GM12874 (cell line): ENCODE measurements around the gene ARAF.

Experiments used
- TF ChIP-seq, protein P1 (sequence below): IDR thresholded peaks from 2 replicates; pipeline ENCODE4 v1.5.1; 2011; ENCODE audit warnings: low read depth, mild to moderate bottlenecking, control low read depth, low read length, moderate library complexity; ENCODE audit not compliant: insufficient read depth

ARAF gene

GRCh38 chrX:47595716-47596251, 34.8 kb downstream of the ARAF start:
- TF ChIP-seq, protein P1, sequence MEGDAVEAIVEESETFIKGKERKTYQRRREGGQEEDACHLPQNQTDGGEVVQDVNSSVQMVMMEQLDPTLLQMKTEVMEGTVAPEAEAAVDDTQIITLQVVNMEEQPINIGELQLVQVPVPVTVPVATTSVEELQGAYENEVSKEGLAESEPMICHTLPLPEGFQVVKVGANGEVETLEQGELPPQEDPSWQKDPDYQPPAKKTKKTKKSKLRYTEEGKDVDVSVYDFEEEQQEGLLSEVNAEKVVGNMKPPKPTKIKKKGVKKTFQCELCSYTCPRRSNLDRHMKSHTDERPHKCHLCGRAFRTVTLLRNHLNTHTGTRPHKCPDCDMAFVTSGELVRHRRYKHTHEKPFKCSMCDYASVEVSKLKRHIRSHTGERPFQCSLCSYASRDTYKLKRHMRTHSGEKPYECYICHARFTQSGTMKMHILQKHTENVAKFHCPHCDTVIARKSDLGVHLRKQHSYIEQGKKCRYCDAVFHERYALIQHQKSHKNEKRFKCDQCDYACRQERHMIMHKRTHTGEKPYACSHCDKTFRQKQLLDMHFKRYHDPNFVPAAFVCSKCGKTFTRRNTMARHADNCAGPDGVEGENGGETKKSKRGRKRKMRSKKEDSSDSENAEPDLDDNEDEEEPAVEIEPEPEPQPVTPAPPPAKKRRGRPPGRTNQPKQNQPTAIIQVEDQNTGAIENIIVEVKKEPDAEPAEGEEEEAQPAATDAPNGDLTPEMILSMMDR: no peak

DNA sequence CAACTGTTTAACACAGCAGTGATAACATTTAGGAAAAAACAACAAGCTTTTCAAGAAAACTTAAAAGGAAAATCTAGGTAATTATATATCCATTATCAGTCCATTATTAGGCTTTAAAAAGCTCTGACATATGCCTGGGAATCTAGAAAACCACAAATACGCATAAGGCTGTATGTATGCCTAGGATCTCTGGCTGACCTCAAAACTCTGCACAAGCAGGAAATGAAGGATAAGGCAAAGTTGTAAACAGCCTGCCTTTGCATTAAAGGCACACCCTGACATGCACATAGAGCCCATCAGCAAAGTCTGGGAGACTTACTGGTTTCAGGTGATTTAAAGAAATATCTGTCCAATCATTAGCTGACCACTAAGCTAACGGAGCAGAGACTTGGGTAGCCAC, 35.3 kb downstream of the ARAF start:
- TF ChIP-seq, protein P1: no peak

- TF ChIP-seq, protein P1: no peak
These were observed 36.2 kb downstream of the ARAF start for GRCh38 chrX:47597222-47597621.

DNA sequence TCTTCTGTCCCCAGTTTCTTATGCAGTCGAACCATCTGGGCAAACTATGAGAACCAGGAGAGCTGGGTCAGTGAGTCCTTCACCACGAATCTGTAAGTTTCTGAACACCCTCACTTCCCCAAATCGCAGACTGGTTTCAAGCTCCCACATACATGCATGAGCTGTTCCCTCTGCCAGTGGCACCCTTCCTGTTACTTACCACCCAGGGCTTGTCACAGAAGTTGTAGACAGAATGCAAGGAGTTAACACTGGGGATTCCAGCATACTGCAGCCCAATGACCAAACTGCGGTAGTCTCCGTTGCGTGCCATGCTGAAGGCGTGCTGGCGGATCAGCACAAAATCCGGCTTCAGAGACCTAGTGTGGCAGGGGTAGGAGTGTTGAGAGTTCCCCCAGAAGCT, 44.0 kb downstream of the ARAF start:
- TF ChIP-seq, protein P1: no peak

DNA sequence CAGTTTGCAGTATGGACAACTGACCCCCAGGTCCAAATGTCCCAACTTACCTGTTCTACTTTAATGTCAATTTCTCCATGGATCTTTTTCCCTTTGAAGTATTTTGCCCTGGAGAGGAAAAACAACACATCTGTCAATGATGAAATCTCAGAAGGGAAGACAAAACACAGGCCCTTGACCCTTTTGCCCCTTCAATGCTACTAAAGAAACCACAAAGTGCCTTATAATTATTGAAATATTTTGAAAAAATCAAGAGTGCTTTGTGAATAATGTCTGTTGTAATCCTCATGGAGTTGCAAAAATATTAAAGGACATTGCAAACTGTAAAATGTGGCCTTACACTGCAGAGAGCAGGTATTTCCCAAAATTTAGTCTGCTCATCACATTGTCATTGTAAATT, 46.1 kb downstream of the ARAF start:
- TF ChIP-seq, protein P1: no peak

GRCh38 chrX:47608130-47608810, 47.3 kb downstream of the ARAF start:
- TF ChIP-seq, protein P1: no peak

GRCh38 chrX:47610511-47610910, 49.5 kb downstream of the ARAF start:
- TF ChIP-seq, protein P1: no peak
